Endothelial cell (in vitro differentiated cells): Measurements from ENCODE around the gene STX19. TPM values are rescaled to one million over a fixed set of nuclear protein-coding genes. Genes with fewer than 3 reads are reported as not detected.

ENCODE experiments used
- DNase-seq: peaks from one replicate; pipeline ENCODE4 v3.0.0; 2021; ENCODE audit warnings: low spot score
- H3K27ac Mint-ChIP-seq: one replicate; pipeline ENCODE4 v1.8.0; 2021; ENCODE audit warnings: mixed read lengths, inconsistent platforms; ENCODE audit not compliant: unreplicated experiment
- H3K27me3 Mint-ChIP-seq: one replicate; pipeline ENCODE4 v1.8.0; 2021; ENCODE audit warnings: mild to moderate bottlenecking, moderate library complexity, mixed read lengths, inconsistent platforms; ENCODE audit not compliant: unreplicated experiment
- H3K36me3 Mint-ChIP-seq: one replicate; pipeline ENCODE4 v1.8.0; 2021; ENCODE audit warnings: mild to moderate bottlenecking, low read depth, mixed read lengths, inconsistent platforms; ENCODE audit not compliant: unreplicated experiment
- H3K4me1 Mint-ChIP-seq: one replicate; pipeline ENCODE4 v1.8.0; 2021; ENCODE audit warnings: mild to moderate bottlenecking, mixed read lengths, inconsistent platforms; ENCODE audit not compliant: unreplicated experiment
- H3K4me3 Mint-ChIP-seq: one replicate; pipeline ENCODE4 v1.8.0; 2021; ENCODE audit warnings: mild to moderate bottlenecking, mixed read lengths, inconsistent platforms; ENCODE audit not compliant: unreplicated experiment
- H3K9me3 Mint-ChIP-seq: one replicate; pipeline ENCODE4 v1.8.0; 2021; ENCODE audit warnings: mixed read lengths, inconsistent platforms; ENCODE audit not compliant: unreplicated experiment
- CTCF ChIP-seq: fragments of 200-600 bp; sonication (generic); IDR thresholded peaks from one replicate; pipeline ENCODE4 v1.5.0; 2021; ENCODE audit warnings: antibody characterized with exemption; ENCODE audit not compliant: unreplicated experiment
- total RNA-seq: library from RNA; stranded (reverse); fragmentation: NEBNext Ultra II Directional; extraction: Animal tissue kit (Norgen Biotek cat#: 25700); gene quantifications from one replicate; pipeline ENCODE4 v1.2.1, GENCODE V29; 2021; ENCODE audit not compliant: unreplicated experiment

Gene STX19
- total RNA-seq, 1 donor from 2014 or later: not detected

GRCh38 chr3:93983408-93983807 lies 45.0 kb downstream of the STX19 start:
- H3K27me3 Mint-ChIP-seq: peaks cover 6% of the 10 kb centered on the region
- no peak for TF ChIP-seq CTCF
- no peak overlapping the region for H3K27ac Mint-ChIP-seq
- no peak for DNase-seq
- peaks cover 27% of the 10 kb centered on the region for H3K4me1 Mint-ChIP-seq
- no peaks in the 10 kb centered on the region for H3K9me3 Mint-ChIP-seq
- H3K36me3 Mint-ChIP-seq: no peaks in the 10 kb centered on the region
- H3K4me3 Mint-ChIP-seq: no peak overlapping the region

- H3K36me3 Mint-ChIP-seq: no peaks in the 10 kb centered on the region
- H3K27ac Mint-ChIP-seq: peak overlapping the region; percentile 58
- H3K4me3 Mint-ChIP-seq: peak overlapping the region; percentile 94
- TF ChIP-seq CTCF: no peak
- DNase-seq: no peak
- H3K9me3 Mint-ChIP-seq: no peaks in the 10 kb centered on the region
- peaks cover 18% of the 10 kb centered on the region for H3K4me1 Mint-ChIP-seq
- H3K27me3 Mint-ChIP-seq: peaks cover 6% of the 10 kb centered on the region
These were observed 46.7 kb downstream of the STX19 start for GRCh38 chr3:93981649-93982048.

- Mint-ChIP-seq H3K27me3 (peaks cover 6% of the 10 kb centered on the region), H3K27ac (peak within 1 kb of the TSS; percentile 98), H3K9me3 (no peaks in the 10 kb centered on the region), H3K4me1 (peaks cover 18% of the 10 kb centered on the region), H3K36me3 (no peaks in the 10 kb centered on the region), H3K4me3 (peak within 1 kb of the TSS; percentile 94)
- no peak for TF ChIP-seq CTCF
- peak; percentile 89 for DNase-seq
These were observed 48.3 kb downstream of the STX19 start, which contains the start of gene ARL13B for GRCh38 chr3:93979850-93980676. Gene ARL13B, plus strand, starts transcription at chr3:93980155. Its CDS starts 269 bp downstream, at chr3:93980424.

GRCh38 chr3:93973131-93974126 lies 55.0 kb downstream of the STX19 start, which contains the start of gene PROS1:
Gene PROS1, minus strand, starts transcription at chr3:93973896. Its CDS starts 147 bp downstream, at chr3:93973749.
- peaks cover 6% of the 10 kb centered on the region for H3K27me3 Mint-ChIP-seq
- H3K27ac Mint-ChIP-seq: peak within 1 kb of the TSS; percentile 95
- peaks cover 16% of the 10 kb centered on the region for H3K4me1 Mint-ChIP-seq
- TF ChIP-seq CTCF: no peak
- H3K9me3 Mint-ChIP-seq: no peaks in the 10 kb centered on the region
- no peaks in the 10 kb centered on the region for H3K36me3 Mint-ChIP-seq
- H3K4me3 Mint-ChIP-seq: peak within 1 kb of the TSS; percentile 90
- peak; percentile 82 for DNase-seq
